GM19035 (cell line): ENCODE results near the gene THSD4.
"Not testable (repeated sequence)": the region's sequence is repeated elsewhere in the genome, so short reads cannot be mapped to it uniquely, and the experiment has no call there.

ENCODE experiments used
- ATAC-seq: cut with Tn5 transposase; IDR thresholded peaks from one replicate; pipeline ENCODE4 v1.9.1; 2021; ENCODE audit not compliant: unreplicated experiment

Gene THSD4

DNA sequence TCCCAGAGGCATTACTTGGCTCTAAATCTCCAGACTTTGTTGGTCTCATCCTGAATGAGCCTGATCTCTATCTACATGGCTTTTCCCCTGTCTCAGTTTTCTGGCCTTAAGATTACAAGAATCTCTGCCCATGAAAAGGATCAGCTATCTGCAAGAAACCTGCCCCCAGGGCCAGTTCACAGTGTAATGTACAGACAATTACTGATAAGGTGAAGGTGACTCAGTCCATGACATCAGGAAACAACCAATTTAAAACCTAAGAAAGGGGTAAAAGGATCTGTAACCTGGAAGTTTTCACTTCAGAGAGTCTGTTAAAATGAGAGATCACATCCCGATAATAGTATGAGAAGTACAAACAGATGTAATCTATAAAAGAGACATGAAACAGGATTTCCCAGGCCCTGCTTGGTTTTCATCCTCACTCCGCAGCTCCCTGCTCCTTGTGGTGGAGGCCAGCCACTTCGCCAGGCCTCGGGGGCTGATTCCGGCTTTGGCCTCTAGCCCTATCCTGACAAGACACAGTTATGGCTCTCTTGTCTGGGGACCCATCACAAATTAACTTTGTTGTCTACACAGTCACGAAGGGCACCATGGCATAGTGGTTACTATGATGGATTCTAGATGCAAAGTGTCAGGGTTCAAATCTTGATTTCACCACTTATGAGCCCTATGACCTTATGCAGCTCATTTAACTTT lies 136.9 kb downstream of the THSD4 start:
- ATAC-seq, result no peak

GRCh38 chr15:71252740-71253047 lies 137.4 kb downstream of the THSD4 start:
- ATAC-seq, result no peak

- no peak for ATAC-seq
Observed at GRCh38 chr15:71254491-71254890, 139.2 kb downstream of the THSD4 start.

- no peak for ATAC-seq
Observed at GRCh38 chr15:71256934-71257664, 141.8 kb downstream of the THSD4 start.

GRCh38 chr15:71259866-71260265 lies 144.6 kb downstream of the THSD4 start:
- ATAC-seq, result no peak

GRCh38 chr15:71261418-71261817 lies 146.1 kb downstream of the THSD4 start:
- ATAC-seq, result no peak

GRCh38 chr15:71261909-71262308 lies 146.6 kb downstream of the THSD4 start:
- ATAC-seq, result no peak

DNA sequence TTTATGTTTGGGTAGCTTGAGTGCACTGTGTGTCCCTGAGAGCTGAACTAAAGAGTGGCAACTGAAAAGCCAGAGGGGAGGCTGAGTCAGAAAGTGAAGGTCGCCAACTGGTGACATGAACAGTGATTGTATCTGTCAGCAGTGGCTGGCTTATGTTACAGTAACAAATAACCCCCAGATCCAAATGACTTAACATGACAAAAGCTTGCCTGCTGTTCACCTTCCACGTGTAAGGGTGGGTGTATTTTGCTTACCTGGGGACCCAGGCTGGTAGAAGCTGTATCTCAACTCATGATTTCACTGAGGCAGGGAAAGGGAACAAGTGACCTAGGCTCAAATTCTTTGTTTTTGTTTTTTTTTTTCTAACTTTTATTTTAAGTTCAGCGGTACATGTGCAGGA lies 147.3 kb downstream of the THSD4 start:
- no peak for ATAC-seq

GRCh38 chr15:71265606-71266005 lies 150.3 kb downstream of the THSD4 start:
- ATAC-seq, result not testable (repeated sequence)

DNA sequence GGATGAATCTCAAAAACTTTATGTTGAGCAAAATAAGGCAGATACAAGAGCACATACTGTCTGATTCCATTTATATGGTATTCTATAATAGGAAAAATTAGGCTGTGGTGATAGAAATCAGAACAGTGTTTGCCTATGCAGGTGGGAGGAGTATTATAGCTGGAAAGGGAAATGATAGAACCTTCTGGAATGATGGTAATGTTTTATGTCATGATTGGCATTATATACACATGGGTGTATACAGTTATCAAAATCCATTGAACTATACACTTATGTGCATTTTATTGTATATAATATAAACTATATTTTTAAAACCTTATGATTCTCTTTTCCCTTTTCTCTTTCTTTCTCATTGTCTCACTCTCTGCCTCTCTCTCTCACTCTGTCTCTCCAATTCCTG lies 156.1 kb downstream of the THSD4 start:
- ATAC-seq, result no peak

DNA sequence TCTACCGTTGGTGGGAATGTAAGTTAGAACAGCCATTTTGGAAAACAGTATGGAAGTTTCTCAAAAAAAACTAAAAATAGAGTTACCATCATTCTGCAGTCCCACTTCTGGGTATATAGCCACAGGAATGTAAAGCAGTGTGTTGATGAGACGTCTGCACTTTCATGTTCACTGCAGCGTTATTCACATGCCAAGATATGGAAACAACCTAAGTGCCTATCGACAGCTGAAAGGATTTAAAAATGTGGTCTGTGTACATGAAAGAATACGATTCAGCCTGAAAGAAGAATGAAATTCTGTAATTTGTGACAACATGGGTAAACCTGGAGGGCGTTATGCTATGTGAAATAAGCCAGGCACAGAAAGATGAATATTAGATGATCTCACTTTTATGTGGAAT lies 157.7 kb downstream of the THSD4 start:
- ATAC-seq, result no peak

GRCh38 chr15:71273731-71274447 lies 158.6 kb downstream of the THSD4 start:
- ATAC-seq, result no peak

DNA sequence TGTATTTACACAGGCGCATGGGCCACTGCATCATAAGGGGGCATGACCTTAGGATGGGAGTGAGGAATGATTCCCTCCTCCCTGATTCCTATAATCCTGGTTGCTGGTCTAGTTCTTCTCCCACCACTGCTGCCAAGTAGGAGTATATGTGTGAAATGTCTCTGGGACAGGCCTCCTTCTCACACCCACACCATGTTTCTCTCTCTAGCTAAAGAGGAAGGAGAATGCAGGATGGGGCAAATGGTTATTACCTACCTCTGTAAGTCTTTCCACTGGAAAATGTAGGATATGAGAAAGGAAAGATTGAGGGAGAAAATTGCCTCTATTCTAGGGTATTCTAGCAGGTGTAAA lies 159.2 kb downstream of the THSD4 start:
- no peak for ATAC-seq

- no peak for ATAC-seq
Observed at GRCh38 chr15:71275098-71275497, 159.8 kb downstream of the THSD4 start.

- no peak for ATAC-seq
Observed at GRCh38 chr15:71275566-71276335, 160.5 kb downstream of the THSD4 start.

DNA sequence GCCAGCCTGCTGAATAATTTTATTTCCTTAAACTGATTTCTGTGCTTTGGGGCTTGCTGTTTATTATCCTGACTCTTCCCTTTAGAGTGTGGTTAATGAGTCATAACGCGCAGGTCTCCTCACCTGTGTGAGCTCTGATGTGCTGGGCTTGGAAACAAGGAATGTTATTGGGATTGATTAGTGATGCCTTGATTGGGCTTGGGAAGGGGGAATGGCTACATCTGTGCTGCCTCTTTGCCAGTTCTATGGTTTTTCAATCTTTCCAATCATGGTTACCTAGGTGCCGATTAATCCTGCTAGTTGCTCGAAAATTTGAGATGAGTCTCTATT lies 161.0 kb downstream of the THSD4 start:
- no peak for ATAC-seq

DNA sequence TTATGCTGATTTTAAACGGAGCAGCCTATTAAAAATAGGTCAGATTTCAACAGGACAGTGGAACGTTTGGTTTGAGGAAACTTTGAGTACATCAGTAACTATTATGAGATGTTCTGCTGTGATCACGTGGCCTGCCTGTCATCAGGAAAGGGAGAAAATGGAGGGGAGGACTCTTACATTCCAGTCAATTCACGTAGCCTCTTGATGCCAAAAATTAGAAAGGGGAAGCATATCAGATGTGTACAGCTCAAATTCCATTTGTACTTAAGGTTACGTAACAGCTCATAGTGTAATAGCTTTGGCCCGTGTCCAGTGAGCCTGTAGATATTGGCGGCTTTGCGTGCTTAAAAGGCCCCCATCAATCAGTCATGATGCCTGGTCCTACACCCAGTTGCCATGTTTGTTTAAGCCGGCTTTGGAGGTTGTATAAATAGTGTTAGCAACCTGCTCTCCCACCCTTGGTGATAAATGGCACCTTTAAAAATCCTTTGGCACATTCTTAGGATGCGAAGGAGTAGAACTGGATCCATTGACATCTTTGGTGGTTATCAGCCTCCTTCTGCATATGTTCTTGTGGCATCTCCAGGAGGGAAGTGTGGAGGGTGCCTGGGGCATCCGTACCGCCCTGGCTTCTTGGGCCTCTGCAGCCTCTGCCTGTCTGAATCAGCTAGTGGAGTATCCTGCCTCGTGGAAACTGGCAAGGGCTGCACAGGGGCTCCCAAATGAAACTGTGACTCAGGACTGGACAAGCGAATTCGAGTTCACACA lies 163.9 kb downstream of the THSD4 start:
- ATAC-seq, result no peak

DNA sequence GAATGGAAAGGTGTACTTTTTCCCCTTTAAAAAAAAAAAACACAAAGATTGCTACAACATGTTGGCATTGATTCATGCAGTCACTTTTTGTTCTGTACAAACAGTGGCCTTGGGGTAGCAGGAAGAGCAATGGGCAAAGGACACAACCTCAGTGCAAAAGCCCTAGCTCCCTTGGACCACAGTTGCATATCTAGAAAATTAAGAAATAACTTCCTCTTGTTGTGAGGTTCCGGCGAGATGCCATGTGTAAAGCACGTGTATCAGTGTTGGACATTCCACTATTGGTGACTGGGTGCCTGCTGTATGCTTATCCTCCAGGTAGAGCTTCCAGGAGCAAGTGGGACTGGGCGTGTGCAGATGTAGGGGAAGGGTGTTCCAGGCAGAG lies 164.5 kb downstream of the THSD4 start:
- no peak for ATAC-seq

- ATAC-seq, result no peak
Observed at GRCh38 chr15:71280206-71280605, 164.9 kb downstream of the THSD4 start.

GRCh38 chr15:71281256-71281655 lies 166.0 kb downstream of the THSD4 start:
- ATAC-seq, result no peak

- no peak for ATAC-seq
Observed at GRCh38 chr15:71282076-71282475, 166.8 kb downstream of the THSD4 start.
